Fibroblast of lung (primary cell): ENCODE measurements around the gene TNFRSF9.

Source experiments
- CTCF ChIP-seq, 2 donors: IDR thresholded peaks in 1 of 2; conservative IDR thresholded peaks in 1 of 2; 1 replicate in 1 of 2; 2 replicates in 1 of 2; pipeline ENCODE4 v1.5.1; 2011 to 2012; ENCODE audit warnings: low read length in 2 of 2, control low read depth in 1 of 2, inconsistent platforms in 1 of 2, low read depth in 1 of 2, mild to moderate bottlenecking in 1 of 2
- EZH2 ChIP-seq: IDR thresholded peaks from 2 replicates; pipeline ENCODE4 v1.5.1; 2012; ENCODE audit warnings: low read length, control low read depth, mild to moderate bottlenecking; ENCODE audit errors: missing control alignments

- TF ChIP-seq CTCF (conservative IDR thresholded peaks at IDR 0.05 in 1 of 2, IDR thresholded peaks at IDR 0.05 in 1 of 2; ENCODE audit: low read depth in 1 of 2, low read length in 2 of 2), result no peak
- no peak for TF ChIP-seq EZH2
Measured at GRCh38 chr1:7912743-7913557, 27.7 kb downstream of the TNFRSF9 start.
